ENCODE data around the gene PRND. TPM values are rescaled to one million over a fixed set of nuclear protein-coding genes. Genes with fewer than 3 reads are reported as not detected.
"Not testable (repeated sequence)": the region's sequence is repeated elsewhere in the genome, so short reads cannot be mapped to it uniquely, and the experiment has no call there.

The PRND gene
- total RNA-seq, 1 donor from 2014 or later: 25.6 TPM

- no peak overlapping the region for H3K27ac ChIP-seq (ENCODE audit: low read depth, low read length)
- H3K36me3 ChIP-seq (ENCODE audit: control insufficient read depth in 3 of 3, insufficient read depth in 3 of 3, low read length in 3 of 3): peaks cover 4 to 23% (median 13%) of the 10 kb centered on the region in 3 donors
- peaks cover 0 to 5% (median 5%) of the 10 kb centered on the region in 3 donors for H3K4me1 ChIP-seq (ENCODE audit: control insufficient read depth in 3 of 3, insufficient read depth in 3 of 3, low read length in 3 of 3)
Observed at GRCh38 chr20:4703281-4703676, 18.4 kb upstream of the PRND start.

GRCh38 chr20:4706941-4707340, 14.8 kb upstream of the PRND start:
- not testable (repeated sequence) for H3K27ac ChIP-seq (ENCODE audit: low read depth, low read length)

More at GRCh38 chr20:4703281-4703676, 18.4 kb upstream of the PRND start:
- no peak overlapping the region for H3K9ac ChIP-seq (ENCODE audit: low read depth in 1 of 3, low read length in 3 of 3)
- no peak overlapping the region for H3K4me3 ChIP-seq (ENCODE audit: low read length in 3 of 3)
- H3K27me3 ChIP-seq (ENCODE audit: control insufficient read depth in 3 of 3, insufficient read depth in 3 of 3, low read length in 3 of 3): peaks cover 0 to 2% (median 0%) of the 10 kb centered on the region in 3 donors
- H3K9me3 ChIP-seq (ENCODE audit: control insufficient read depth in 3 of 3, low read length in 3 of 3): no peaks in the 10 kb centered on the region

GRCh38 chr20:4708036-4708435, 13.7 kb upstream of the PRND start:
- H3K9me3 ChIP-seq (ENCODE audit: control insufficient read depth in 3 of 3, low read length in 3 of 3): no peaks in the 10 kb centered on the region
- no peaks in the 10 kb centered on the region for H3K36me3 ChIP-seq (ENCODE audit: control insufficient read depth in 3 of 3, insufficient read depth in 3 of 3, low read length in 3 of 3)
- H3K4me3 ChIP-seq (ENCODE audit: low read length in 3 of 3): no peak overlapping the region
- H3K27me3 ChIP-seq (ENCODE audit: control insufficient read depth in 3 of 3, insufficient read depth in 3 of 3, low read length in 3 of 3): peaks cover 0 to 2% (median 0%) of the 10 kb centered on the region in 3 donors
- H3K9ac ChIP-seq (ENCODE audit: low read depth in 1 of 3, low read length in 3 of 3): no peak overlapping the region
- H3K4me1 ChIP-seq (ENCODE audit: control insufficient read depth in 3 of 3, insufficient read depth in 3 of 3, low read length in 3 of 3): peaks cover 0 to 5% (median 5%) of the 10 kb centered on the region in 3 donors
- no peak overlapping the region for H3K27ac ChIP-seq (ENCODE audit: low read depth, low read length)

More at GRCh38 chr20:4706941-4707340, 14.8 kb upstream of the PRND start:
- H3K9me3 ChIP-seq (ENCODE audit: control insufficient read depth in 3 of 3, low read length in 3 of 3); H3K4me1 ChIP-seq (ENCODE audit: control insufficient read depth in 3 of 3, insufficient read depth in 3 of 3, low read length in 3 of 3); H3K27me3 ChIP-seq (ENCODE audit: control insufficient read depth in 3 of 3, insufficient read depth in 3 of 3, low read length in 3 of 3); H3K9ac ChIP-seq (ENCODE audit: low read depth in 1 of 3, low read length in 3 of 3); H3K36me3 ChIP-seq (ENCODE audit: control insufficient read depth in 3 of 3, insufficient read depth in 3 of 3, low read length in 3 of 3); H3K4me3 ChIP-seq (ENCODE audit: low read length in 3 of 3): not testable (repeated sequence)

- Histone ChIP-seq H3K9me3 (ENCODE audit: control insufficient read depth in 3 of 3, low read length in 3 of 3) (no peaks in the 10 kb centered on the region), H3K4me1 (ENCODE audit: control insufficient read depth in 3 of 3, insufficient read depth in 3 of 3, low read length in 3 of 3) (peaks cover 0 to 5% (median 5%) of the 10 kb centered on the region in 3 donors), H3K36me3 (ENCODE audit: control insufficient read depth in 3 of 3, insufficient read depth in 3 of 3, low read length in 3 of 3) (no peaks in the 10 kb centered on the region), H3K4me3 (ENCODE audit: low read length in 3 of 3) (no peak overlapping the region), H3K27me3 (ENCODE audit: control insufficient read depth in 3 of 3, insufficient read depth in 3 of 3, low read length in 3 of 3) (peaks cover 0 to 2% (median 0%) of the 10 kb centered on the region in 3 donors), H3K9ac (ENCODE audit: low read depth in 1 of 3, low read length in 3 of 3) (no peak overlapping the region), H3K27ac (ENCODE audit: low read depth, low read length) (no peak overlapping the region)
Observed at GRCh38 chr20:4708856-4709255, 12.9 kb upstream of the PRND start.

GRCh38 chr20:4709261-4710105, 12.2 kb upstream of the PRND start:
- no peaks in the 10 kb centered on the region for H3K36me3 ChIP-seq (ENCODE audit: control insufficient read depth in 3 of 3, insufficient read depth in 3 of 3, low read length in 3 of 3)
- H3K27ac ChIP-seq (ENCODE audit: low read depth, low read length): no peak overlapping the region
- H3K4me1 ChIP-seq (ENCODE audit: control insufficient read depth in 3 of 3, insufficient read depth in 3 of 3, low read length in 3 of 3): no peaks in the 10 kb centered on the region
- no peak overlapping the region for H3K9ac ChIP-seq (ENCODE audit: low read depth in 1 of 3, low read length in 3 of 3)
- peaks cover 0 to 5% (median 0%) of the 10 kb centered on the region in 3 donors for H3K27me3 ChIP-seq (ENCODE audit: control insufficient read depth in 3 of 3, insufficient read depth in 3 of 3, low read length in 3 of 3)
- H3K9me3 ChIP-seq (ENCODE audit: control insufficient read depth in 3 of 3, low read length in 3 of 3): no peaks in the 10 kb centered on the region
- no peak overlapping the region for H3K4me3 ChIP-seq (ENCODE audit: low read length in 3 of 3)

- Histone ChIP-seq H3K36me3 (ENCODE audit: control insufficient read depth in 3 of 3, insufficient read depth in 3 of 3, low read length in 3 of 3) (no peaks in the 10 kb centered on the region), H3K4me1 (ENCODE audit: control insufficient read depth in 3 of 3, insufficient read depth in 3 of 3, low read length in 3 of 3) (no peaks in the 10 kb centered on the region), H3K27me3 (ENCODE audit: control insufficient read depth in 3 of 3, insufficient read depth in 3 of 3, low read length in 3 of 3) (peaks cover 0 to 2% (median 0%) of the 10 kb centered on the region in 3 donors), H3K9ac (ENCODE audit: low read depth in 1 of 3, low read length in 3 of 3) (no peak overlapping the region), H3K27ac (ENCODE audit: low read depth, low read length) (no peak overlapping the region), H3K9me3 (ENCODE audit: control insufficient read depth in 3 of 3, low read length in 3 of 3) (no peaks in the 10 kb centered on the region), H3K4me3 (ENCODE audit: low read length in 3 of 3) (no peak overlapping the region)
Observed at GRCh38 chr20:4710106-4710475, 11.6 kb upstream of the PRND start.

GRCh38 chr20:4711511-4711910, 10.2 kb upstream of the PRND start:
- H3K4me1 ChIP-seq (ENCODE audit: control insufficient read depth in 3 of 3, insufficient read depth in 3 of 3, low read length in 3 of 3): no peaks in the 10 kb centered on the region
- H3K9me3 ChIP-seq (ENCODE audit: control insufficient read depth in 3 of 3, low read length in 3 of 3): no peaks in the 10 kb centered on the region
- no peaks in the 10 kb centered on the region for H3K36me3 ChIP-seq (ENCODE audit: control insufficient read depth in 3 of 3, insufficient read depth in 3 of 3, low read length in 3 of 3)
- H3K9ac ChIP-seq (ENCODE audit: low read depth in 1 of 3, low read length in 3 of 3): no peak overlapping the region
- H3K27ac ChIP-seq (ENCODE audit: low read depth, low read length): no peak overlapping the region
- peaks cover 0 to 2% (median 0%) of the 10 kb centered on the region in 3 donors for H3K27me3 ChIP-seq (ENCODE audit: control insufficient read depth in 3 of 3, insufficient read depth in 3 of 3, low read length in 3 of 3)
- no peak overlapping the region for H3K4me3 ChIP-seq (ENCODE audit: low read length in 3 of 3)

GRCh38 chr20:4713401-4713800, 8.3 kb upstream of the PRND start:
- Histone ChIP-seq H3K4me1 (ENCODE audit: control insufficient read depth in 3 of 3, insufficient read depth in 3 of 3, low read length in 3 of 3) (no peaks in the 10 kb centered on the region), H3K36me3 (ENCODE audit: control insufficient read depth in 3 of 3, insufficient read depth in 3 of 3, low read length in 3 of 3) (no peaks in the 10 kb centered on the region), H3K27ac (ENCODE audit: low read depth, low read length) (no peak overlapping the region), H3K4me3 (ENCODE audit: low read length in 3 of 3) (no peak overlapping the region), H3K9me3 (ENCODE audit: control insufficient read depth in 3 of 3, low read length in 3 of 3) (no peaks in the 10 kb centered on the region), H3K27me3 (ENCODE audit: control insufficient read depth in 3 of 3, insufficient read depth in 3 of 3, low read length in 3 of 3) (peaks cover 0 to 2% (median 0%) of the 10 kb centered on the region in 3 donors), H3K9ac (ENCODE audit: low read depth in 1 of 3, low read length in 3 of 3) (no peak overlapping the region)

GRCh38 chr20:4714818-4715217, 6.9 kb upstream of the PRND start:
- Histone ChIP-seq H3K27me3 (ENCODE audit: control insufficient read depth in 3 of 3, insufficient read depth in 3 of 3, low read length in 3 of 3) (peaks cover 0 to 2% (median 0%) of the 10 kb centered on the region in 3 donors), H3K36me3 (ENCODE audit: control insufficient read depth in 3 of 3, insufficient read depth in 3 of 3, low read length in 3 of 3) (no peaks in the 10 kb centered on the region), H3K9me3 (ENCODE audit: control insufficient read depth in 3 of 3, low read length in 3 of 3) (no peaks in the 10 kb centered on the region), H3K27ac (ENCODE audit: low read depth, low read length) (no peak overlapping the region), H3K9ac (ENCODE audit: low read depth in 1 of 3, low read length in 3 of 3) (no peak overlapping the region), H3K4me1 (ENCODE audit: control insufficient read depth in 3 of 3, insufficient read depth in 3 of 3, low read length in 3 of 3) (no peaks in the 10 kb centered on the region), H3K4me3 (ENCODE audit: low read length in 3 of 3) (no peak overlapping the region)

- H3K4me3 ChIP-seq (ENCODE audit: low read length in 3 of 3): no peak overlapping the region
- H3K9me3 ChIP-seq (ENCODE audit: control insufficient read depth in 3 of 3, low read length in 3 of 3): no peaks in the 10 kb centered on the region
- H3K36me3 ChIP-seq (ENCODE audit: control insufficient read depth in 3 of 3, insufficient read depth in 3 of 3, low read length in 3 of 3): no peaks in the 10 kb centered on the region
- peaks cover 0 to 2% (median 0%) of the 10 kb centered on the region in 3 donors for H3K27me3 ChIP-seq (ENCODE audit: control insufficient read depth in 3 of 3, insufficient read depth in 3 of 3, low read length in 3 of 3)
- H3K27ac ChIP-seq (ENCODE audit: low read depth, low read length): no peak overlapping the region
- H3K9ac ChIP-seq (ENCODE audit: low read depth in 1 of 3, low read length in 3 of 3): no peak overlapping the region
- peaks cover 4 to 8% (median 8%) of the 10 kb centered on the region in 3 donors for H3K4me1 ChIP-seq (ENCODE audit: control insufficient read depth in 3 of 3, insufficient read depth in 3 of 3, low read length in 3 of 3)
Observed at GRCh38 chr20:4717816-4718570, 3.7 kb upstream of the PRND start.
